Neutrophil (primary cell): Measurements from ENCODE around the gene UBE2R2.

ENCODE experiments used
- H3K27ac ChIP-seq: fragments of 200-600 bp; sonication (generic); 2 replicates; pipeline ENCODE4 v1.5.1; 2016; ENCODE audit warnings: mild to moderate bottlenecking, moderate library complexity
- H3K27me3 ChIP-seq: fragments of 200-600 bp; sonication (generic); 2 replicates; pipeline ENCODE4 v1.6.0; 2016; ENCODE audit warnings: mild to moderate bottlenecking
- H3K36me3 ChIP-seq: fragments of 200-600 bp; sonication (generic); 2 replicates; pipeline ENCODE4 v1.5.1; 2017
- H3K4me1 ChIP-seq, 2 experiments: fragments of 200-600 bp in 1 of 2; sonication (generic) in 1 of 2; 1 replicate in 1 of 2; 2 replicates in 1 of 2; pipeline versions ENCODE4 v1.5.1 to v1.6.1; 2013 to 2016; ENCODE audit warnings: low read depth in 1 of 2, low read length in 1 of 2, mild to moderate bottlenecking in 1 of 2, moderate library complexity in 1 of 2; ENCODE audit not compliant: control insufficient read depth in 1 of 2, insufficient read depth in 1 of 2
- H3K4me3 ChIP-seq, 2 experiments: fragments of 200-600 bp in 1 of 2; sonication (generic) in 1 of 2; 1 replicate in 1 of 2; 2 replicates in 1 of 2; pipeline ENCODE4 v1.5.1; 2013 to 2016; ENCODE audit warnings: low read depth in 1 of 2, low read length in 1 of 2, mild to moderate bottlenecking in 1 of 2, moderate library complexity in 1 of 2
- H3K9me3 ChIP-seq: fragments of 200-600 bp; sonication (generic); 2 replicates; pipeline ENCODE4 v1.5.1; 2016
- TF ChIP-seq, protein P1 (sequence below): fragments of 200-600 bp; sonication (generic); IDR thresholded peaks from 2 replicates; pipeline ENCODE4 v1.5.1; 2016; ENCODE audit warnings: antibody characterized with exemption

The UBE2R2 gene

DNA sequence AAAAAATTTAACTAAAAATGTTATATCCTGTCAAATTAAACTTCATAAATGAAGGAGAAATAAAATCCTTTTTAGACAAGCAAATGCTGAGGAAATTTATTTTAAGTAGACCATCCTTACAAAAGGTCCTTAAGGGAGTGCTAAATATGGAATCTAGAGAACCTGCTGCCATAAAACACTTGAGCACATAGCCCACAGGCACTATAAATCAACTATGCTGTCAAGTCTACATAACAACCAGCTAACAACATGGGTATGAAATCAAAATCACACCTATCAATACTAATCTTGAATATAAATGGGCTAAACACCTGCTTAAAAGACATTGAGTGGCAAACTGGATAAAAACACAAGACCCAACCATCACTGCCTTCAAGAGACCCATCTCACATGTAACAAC lies 36.7 kb upstream of the UBE2R2 start:
- H3K9me3 ChIP-seq, result no peaks in the 10 kb centered on the region
- H3K27me3 ChIP-seq, result no peaks in the 10 kb centered on the region
- H3K36me3 ChIP-seq, result no peaks in the 10 kb centered on the region
- TF ChIP-seq, protein P1, sequence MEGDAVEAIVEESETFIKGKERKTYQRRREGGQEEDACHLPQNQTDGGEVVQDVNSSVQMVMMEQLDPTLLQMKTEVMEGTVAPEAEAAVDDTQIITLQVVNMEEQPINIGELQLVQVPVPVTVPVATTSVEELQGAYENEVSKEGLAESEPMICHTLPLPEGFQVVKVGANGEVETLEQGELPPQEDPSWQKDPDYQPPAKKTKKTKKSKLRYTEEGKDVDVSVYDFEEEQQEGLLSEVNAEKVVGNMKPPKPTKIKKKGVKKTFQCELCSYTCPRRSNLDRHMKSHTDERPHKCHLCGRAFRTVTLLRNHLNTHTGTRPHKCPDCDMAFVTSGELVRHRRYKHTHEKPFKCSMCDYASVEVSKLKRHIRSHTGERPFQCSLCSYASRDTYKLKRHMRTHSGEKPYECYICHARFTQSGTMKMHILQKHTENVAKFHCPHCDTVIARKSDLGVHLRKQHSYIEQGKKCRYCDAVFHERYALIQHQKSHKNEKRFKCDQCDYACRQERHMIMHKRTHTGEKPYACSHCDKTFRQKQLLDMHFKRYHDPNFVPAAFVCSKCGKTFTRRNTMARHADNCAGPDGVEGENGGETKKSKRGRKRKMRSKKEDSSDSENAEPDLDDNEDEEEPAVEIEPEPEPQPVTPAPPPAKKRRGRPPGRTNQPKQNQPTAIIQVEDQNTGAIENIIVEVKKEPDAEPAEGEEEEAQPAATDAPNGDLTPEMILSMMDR, result no peak
- peaks cover 0 to 4% of the 10 kb centered on the region in 2 experiments for H3K4me1 ChIP-seq
- H3K27ac ChIP-seq, result no peak overlapping the region
- H3K4me3 ChIP-seq, result no peak overlapping the region

DNA sequence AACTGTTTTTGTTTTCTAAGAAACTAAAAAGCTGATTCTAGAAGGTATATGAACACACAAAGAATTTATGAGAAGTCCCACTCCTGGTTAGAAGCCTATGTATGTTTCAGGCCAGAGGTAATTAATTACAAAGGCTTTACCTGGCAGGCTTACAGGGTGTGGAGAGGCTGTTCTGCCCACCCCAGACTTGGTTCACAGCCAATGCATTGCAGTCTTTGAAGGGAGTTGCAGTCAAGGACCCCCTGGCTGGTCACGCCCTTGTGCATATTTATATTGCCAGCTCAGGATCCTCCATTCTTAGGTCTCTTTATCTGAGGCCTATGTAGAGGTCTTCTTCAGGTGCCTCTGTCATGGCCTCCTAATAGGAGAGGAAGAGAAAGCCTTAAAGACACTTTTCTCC lies 35.2 kb upstream of the UBE2R2 start:
- H3K4me3 ChIP-seq, result no peak overlapping the region
- no peak overlapping the region for H3K27ac ChIP-seq
- TF ChIP-seq, protein P1, result no peak
- peaks cover 0 to 4% of the 10 kb centered on the region in 2 experiments for H3K4me1 ChIP-seq
- H3K36me3 ChIP-seq, result no peaks in the 10 kb centered on the region
- peaks cover 5% of the 10 kb centered on the region for H3K27me3 ChIP-seq
- H3K9me3 ChIP-seq, result no peaks in the 10 kb centered on the region

DNA sequence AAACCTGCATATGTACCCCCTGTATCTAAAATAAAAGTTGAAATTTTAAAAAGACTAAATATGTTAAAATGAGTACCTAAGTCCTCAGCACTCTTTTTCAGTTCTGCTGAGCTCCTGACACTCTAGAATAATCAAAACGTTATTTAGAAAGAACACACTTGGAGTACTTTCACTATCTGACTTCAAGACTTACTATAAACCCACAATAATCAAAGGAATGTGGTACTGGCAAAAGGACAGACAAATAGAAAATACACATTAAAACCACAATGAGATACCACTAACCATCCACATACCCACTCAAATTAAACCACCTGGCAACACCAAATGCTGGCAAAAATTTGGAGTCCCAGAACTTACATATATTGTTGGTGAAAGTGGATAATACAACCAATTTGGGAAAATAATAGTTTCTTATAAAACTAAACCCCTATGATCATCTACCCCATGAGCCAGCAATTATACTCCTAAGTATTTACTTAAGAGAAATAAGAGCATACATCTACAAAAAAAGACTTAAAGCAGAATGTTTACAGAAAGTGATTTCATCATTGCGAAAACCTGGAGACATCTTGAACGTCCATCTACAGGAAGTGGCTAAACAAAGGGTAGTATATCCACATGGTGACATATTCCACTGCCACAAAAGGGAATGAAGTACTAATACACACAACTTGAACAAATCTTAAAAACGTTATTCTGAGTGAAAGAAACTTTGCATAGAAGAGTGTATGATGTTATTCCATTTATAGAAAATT lies 34.4 kb upstream of the UBE2R2 start:
- Histone ChIP-seq H3K4me1 (peaks cover 0 to 4% of the 10 kb centered on the region in 2 experiments), H3K4me3 (no peak overlapping the region), H3K36me3 (no peaks in the 10 kb centered on the region), H3K27ac (no peak overlapping the region), H3K9me3 (no peaks in the 10 kb centered on the region), H3K27me3 (peaks cover 5% of the 10 kb centered on the region)
- TF ChIP-seq, protein P1, result no peak

GRCh38 chr9:33785914-33786313 lies 31.0 kb upstream of the UBE2R2 start:
- TF ChIP-seq, protein P1, result no peak

GRCh38 chr9:33786681-33787080 lies 30.3 kb upstream of the UBE2R2 start:
- Histone ChIP-seq H3K27ac (no peak overlapping the region), H3K27me3 (peaks cover 8% of the 10 kb centered on the region), H3K9me3 (no peaks in the 10 kb centered on the region), H3K4me3 (no peak overlapping the region), H3K4me1 (peaks cover 0 to 5% of the 10 kb centered on the region in 2 experiments), H3K36me3 (no peaks in the 10 kb centered on the region)
- TF ChIP-seq, protein P1, result no peak

More at GRCh38 chr9:33785914-33786313, 31.0 kb upstream of the UBE2R2 start:
- no peak overlapping the region for H3K4me3 ChIP-seq
- peaks cover 5% of the 10 kb centered on the region for H3K27me3 ChIP-seq
- H3K36me3 ChIP-seq, result no peaks in the 10 kb centered on the region
- H3K27ac ChIP-seq, result no peak overlapping the region
- no peaks in the 10 kb centered on the region for H3K9me3 ChIP-seq
- peaks cover 0 to 5% of the 10 kb centered on the region in 2 experiments for H3K4me1 ChIP-seq
